Endothelial cell of umbilical vein (primary cell): ENCODE results near the gene AURKA. TPM values are rescaled to one million over a fixed set of nuclear protein-coding genes. Genes with fewer than 3 reads are reported as not detected.

Experiments
- BruUV-seq: library from RNA; stranded (reverse); fragments of 400-500 nt; replicated peaks from 2 replicates; lab custom pipeline; 2021; lab: Mats Ljungman, UMichigan
- CTCF ChIA-PET: fragments of 300-600, 350-600 bp; sonication (Branson Sonifier 250); formaldehyde crosslinking; loops from one replicate; lab custom pipeline; 2021; ENCODE audit warnings: antibody characterized with exemption, inconsistent platforms; lab: Charles Lee
- POLR2A ChIA-PET: fragments of 300-600, 350-600 bp; sonication (Branson Sonifier 250); formaldehyde crosslinking; loops from one replicate; lab custom pipeline; 2021; ENCODE audit warnings: antibody characterized with exemption, inconsistent platforms; lab: Charles Lee
- DNase-seq: peaks from one replicate; pipeline ENCODE4 v3.0.0-alpha.2; 2011; ENCODE audit warnings: low read depth, low spot score
- FAIRE-seq: peaks from 2 replicates; lab custom pipeline; 2011; peaks lifted over from hg19 to GRCh38; lab: Jason Lieb, UNC
- H2AFZ ChIP-seq: 2 replicates; pipeline ENCODE4 v1.6.0; 2012; ENCODE audit warnings: low read depth, low read length, control low read depth, inconsistent platforms
- H3K27ac ChIP-seq: 2 replicates; pipeline ENCODE4 v1.5.1; 2011; ENCODE audit warnings: low read depth, mild to moderate bottlenecking, control low read depth, low read length, moderate library complexity; ENCODE audit not compliant: insufficient read depth
- H3K27me3 ChIP-seq, 2 experiments: 2 replicates each; pipeline versions ENCODE4 v1.6.0 to v1.6.1; 2011; ENCODE audit warnings: low read length in 2 of 2, mixed read lengths in 1 of 2; ENCODE audit not compliant: control insufficient read depth in 2 of 2, insufficient read depth in 2 of 2
- H3K36me3 ChIP-seq, 2 experiments: 2 replicates in 1 of 2; 3 replicates in 1 of 2; pipeline ENCODE4 v1.5.1; 2011; ENCODE audit warnings: low read length in 2 of 2, mild to moderate bottlenecking in 1 of 2, moderate library complexity in 1 of 2; ENCODE audit not compliant: control insufficient read depth in 2 of 2, insufficient read depth in 2 of 2; ENCODE audit errors: extremely low read depth in 1 of 2
- H3K4me1 ChIP-seq: 3 replicates; pipeline ENCODE4 v1.5.1; 2011; ENCODE audit warnings: mild to moderate bottlenecking, low read length; ENCODE audit not compliant: control insufficient read depth, insufficient read depth; ENCODE audit errors: extremely low read depth
- H3K4me2 ChIP-seq: 2 replicates; pipeline ENCODE4 v1.6.1; 2011; ENCODE audit warnings: low read length, control low read depth, mixed read lengths; ENCODE audit not compliant: insufficient read depth
- H3K4me3 ChIP-seq, 3 experiments: fragments of 200-600 bp in 1 of 3; sonication (generic), shearing (Covaris generic) in 1 of 3; replicated peaks in 1 of 3; 2 replicates each; pipeline ENCODE4 v1.5.1; 2011 to 2016; ENCODE audit warnings: control low read depth in 3 of 3, low read length in 3 of 3, mild to moderate bottlenecking in 2 of 3, inconsistent platforms in 1 of 3, low read depth in 1 of 3, moderate library complexity in 1 of 3; ENCODE audit not compliant: insufficient read depth in 1 of 3
- H3K79me2 ChIP-seq: 2 replicates; pipeline ENCODE4 v1.6.0; 2012; ENCODE audit warnings: low read length, inconsistent platforms; ENCODE audit not compliant: control insufficient read depth, insufficient read depth
- H3K9ac ChIP-seq: replicated peaks from 2 replicates; pipeline ENCODE3; 2011; ENCODE audit warnings: low read length, control low read depth; ENCODE audit not compliant: insufficient read depth; ENCODE audit errors: extremely low read depth
- H3K9me1 ChIP-seq: replicated peaks from 3 replicates; pipeline ENCODE4 v1.6.0; 2011; ENCODE audit warnings: mild to moderate bottlenecking, low read length; ENCODE audit not compliant: control insufficient read depth, insufficient read depth; ENCODE audit errors: extremely low read depth
- H3K9me3 ChIP-seq: replicated peaks from 2 replicates; pipeline ENCODE4 v1.5.1; 2012; ENCODE audit warnings: low read length, inconsistent platforms; ENCODE audit not compliant: control insufficient read depth, insufficient read depth
- H4K20me1 ChIP-seq: replicated peaks from 2 replicates; pipeline ENCODE3; 2011; ENCODE audit warnings: mild to moderate bottlenecking, low read length; ENCODE audit not compliant: control insufficient read depth, insufficient read depth; ENCODE audit errors: extremely low read depth
- EZH2 ChIP-seq: IDR thresholded peaks from 2 replicates; pipeline ENCODE4 v1.6.1; 2012; ENCODE audit warnings: borderline replicate concordance, low read depth, mild to moderate bottlenecking, moderate library complexity, low read length, inconsistent platforms; ENCODE audit not compliant: severe bottlenecking
- FOS ChIP-seq: IDR thresholded peaks from 2 replicates; pipeline ENCODE4 v1.6.1; 2011; ENCODE audit warnings: mild to moderate bottlenecking, low read length, moderate library complexity, borderline replicate concordance; ENCODE audit not compliant: insufficient read depth
- GATA2 ChIP-seq: IDR thresholded peaks from 2 replicates; pipeline ENCODE4 v1.7.0; 2011; ENCODE audit warnings: low read depth, mild to moderate bottlenecking, moderate library complexity, mixed read lengths, low read length; ENCODE audit not compliant: insufficient read length, insufficient read depth
- JUN ChIP-seq: IDR thresholded peaks from 2 replicates; pipeline ENCODE4 v1.6.1; 2011; ENCODE audit warnings: borderline replicate concordance, low read depth; ENCODE audit not compliant: insufficient read length, insufficient read depth
- MYC ChIP-seq: IDR thresholded peaks from one replicate; pipeline ENCODE4 v1.6.1; 2011; ENCODE audit warnings: mild to moderate bottlenecking, low read depth, low read length
- POLR2A ChIP-seq: IDR thresholded peaks from 2 replicates; pipeline ENCODE4 v1.6.1; 2012; ENCODE audit warnings: low read depth, mild to moderate bottlenecking, control low read depth, low read length
- POLR2AphosphoS5 ChIP-seq: IDR thresholded peaks from 2 replicates; pipeline ENCODE4 v1.6.1; 2012; ENCODE audit warnings: low read depth, mild to moderate bottlenecking, control low read depth, low read length, moderate library complexity; ENCODE audit not compliant: insufficient read depth
- dilution Hi-C: fragments of 300-500 bp; cut with MboI; formaldehyde crosslinking; loops from one replicate; pipeline ENCODE4 v1.15.0; 2019; ENCODE audit warnings: low sequenced_read_pairs; ENCODE audit not compliant: extremely low pct_ligation_motif_present
- intact Hi-C: fragments of 100-400 bp; cut with micrococcal nuclease; formaldehyde crosslinking; loops from one replicate; pipeline ENCODE4 v1.10.0; 2022
- polyA plus RNA-seq, 4 experiments: library from polyadenylated mRNA; depleted of rRNA in 3 of 4; stranded (reverse) in 3 of 4; unstranded in 1 of 4; fragments of >200 nt; gene quantifications; 2 replicates each; pipeline versions ENCODE4 v1.2.1 to v1.2.3, GENCODE V29; 2011 to 2012; ENCODE audit warnings: missing spikeins in 1 of 4
- total RNA-seq: library from RNA; stranded (reverse); gene quantifications from 2 replicates; pipeline ENCODE4 v1.2.3, GENCODE V29; 2021
- TF ChIP-seq, protein P1 (sequence below): IDR thresholded peaks from 2 replicates; pipeline ENCODE4 v1.6.1; 2011; ENCODE audit not compliant: insufficient read depth, insufficient read length
- TF ChIP-seq, protein P2 (sequence below), 2 donors: IDR thresholded peaks; 1 replicate in 1 of 2; 2 replicates in 1 of 2; pipeline ENCODE4 v1.5.1; 2011; ENCODE audit warnings: low read length in 2 of 2, mild to moderate bottlenecking in 2 of 2, moderate library complexity in 2 of 2, control low read depth in 1 of 2, inconsistent platforms in 1 of 2, low read depth in 1 of 2; ENCODE audit not compliant: insufficient read depth in 1 of 2; ENCODE audit errors: extremely low read depth in 1 of 2

Gene AURKA
- total and polyA plus RNA-seq, 2 donors (not counting 3 experiments of a cell fraction or from before 2014, with no cell fraction given) = 33.1 to 56.9 TPM

DNA sequence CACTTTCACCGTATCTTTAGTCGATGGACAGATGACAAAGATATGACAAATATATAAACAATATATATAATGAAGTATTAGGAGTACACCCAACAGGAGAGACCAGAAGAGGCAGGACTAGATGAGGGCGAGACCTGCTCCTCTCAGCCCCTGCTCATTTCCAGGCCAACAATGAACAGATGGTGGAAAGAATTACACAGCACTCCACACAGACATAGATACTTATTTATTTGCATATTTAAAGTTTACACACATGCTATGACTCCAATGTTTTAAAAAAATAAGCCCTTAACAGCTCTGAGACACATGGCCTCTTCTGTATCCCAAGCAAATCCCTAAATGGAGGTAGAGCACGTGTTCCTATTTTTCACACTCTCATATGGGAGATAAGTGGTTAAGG lies 22.8 kb downstream of the AURKA start:
- Histone ChIP-seq H4K20me1 (no peaks in the 10 kb centered on the region), H3K27me3 (no peaks in the 10 kb centered on the region), H3K4me3 (no peak overlapping the region), H3K27ac (no peak overlapping the region), H3K4me1 (no peaks in the 10 kb centered on the region), H3K9ac (no peak overlapping the region), H3K4me2 (no peak overlapping the region), H2AFZ (no peak overlapping the region), H3K79me2 (peaks cover 11% of the 10 kb centered on the region), H3K36me3 (peaks cover 9 to 17% of the 10 kb centered on the region in 2 experiments), H3K9me3 (no peaks in the 10 kb centered on the region), H3K9me1 (no peaks in the 10 kb centered on the region)
- POLR2A ChIA-PET = no interaction called here
- CTCF ChIA-PET = no interaction called here
- dilution Hi-C loops (no loop called here), intact Hi-C loops (no loop called here)
- no TSS peak for BruUV-seq
- FAIRE-seq (no peak), DNase-seq (no peak)
- no peak for TF ChIP-seq POLR2A
- no peak for TF ChIP-seq JUN
- TF ChIP-seq POLR2AphosphoS5 = no peak
- no peak for TF ChIP-seq FOS
- TF ChIP-seq, protein P1, sequence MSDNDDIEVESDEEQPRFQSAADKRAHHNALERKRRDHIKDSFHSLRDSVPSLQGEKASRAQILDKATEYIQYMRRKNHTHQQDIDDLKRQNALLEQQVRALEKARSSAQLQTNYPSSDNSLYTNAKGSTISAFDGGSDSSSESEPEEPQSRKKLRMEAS = no peak
- no peak for TF ChIP-seq EZH2
- no peak for TF ChIP-seq GATA2
- TF ChIP-seq, protein P2, sequence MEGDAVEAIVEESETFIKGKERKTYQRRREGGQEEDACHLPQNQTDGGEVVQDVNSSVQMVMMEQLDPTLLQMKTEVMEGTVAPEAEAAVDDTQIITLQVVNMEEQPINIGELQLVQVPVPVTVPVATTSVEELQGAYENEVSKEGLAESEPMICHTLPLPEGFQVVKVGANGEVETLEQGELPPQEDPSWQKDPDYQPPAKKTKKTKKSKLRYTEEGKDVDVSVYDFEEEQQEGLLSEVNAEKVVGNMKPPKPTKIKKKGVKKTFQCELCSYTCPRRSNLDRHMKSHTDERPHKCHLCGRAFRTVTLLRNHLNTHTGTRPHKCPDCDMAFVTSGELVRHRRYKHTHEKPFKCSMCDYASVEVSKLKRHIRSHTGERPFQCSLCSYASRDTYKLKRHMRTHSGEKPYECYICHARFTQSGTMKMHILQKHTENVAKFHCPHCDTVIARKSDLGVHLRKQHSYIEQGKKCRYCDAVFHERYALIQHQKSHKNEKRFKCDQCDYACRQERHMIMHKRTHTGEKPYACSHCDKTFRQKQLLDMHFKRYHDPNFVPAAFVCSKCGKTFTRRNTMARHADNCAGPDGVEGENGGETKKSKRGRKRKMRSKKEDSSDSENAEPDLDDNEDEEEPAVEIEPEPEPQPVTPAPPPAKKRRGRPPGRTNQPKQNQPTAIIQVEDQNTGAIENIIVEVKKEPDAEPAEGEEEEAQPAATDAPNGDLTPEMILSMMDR (IDR thresholded peaks at IDR 0.05; ENCODE audit: extremely low read depth in 1 of 2, insufficient read depth in 1 of 2, low read depth in 1 of 2, low read length in 2 of 2) = no peak
- TF ChIP-seq MYC = no peak
